GM12801 (cell line): ENCODE results near the gene PARD3B.

Experiments used
- TF ChIP-seq, protein P1 (sequence below): IDR thresholded peaks from one replicate; pipeline ENCODE4 v1.5.1; 2011; ENCODE audit warnings: control low read depth; ENCODE audit not compliant: insufficient read length; ENCODE audit errors: extremely low read depth

The PARD3B gene

GRCh38 chr2:205524656-205525055, 979.4 kb downstream of the PARD3B start:
- TF ChIP-seq, protein P1, sequence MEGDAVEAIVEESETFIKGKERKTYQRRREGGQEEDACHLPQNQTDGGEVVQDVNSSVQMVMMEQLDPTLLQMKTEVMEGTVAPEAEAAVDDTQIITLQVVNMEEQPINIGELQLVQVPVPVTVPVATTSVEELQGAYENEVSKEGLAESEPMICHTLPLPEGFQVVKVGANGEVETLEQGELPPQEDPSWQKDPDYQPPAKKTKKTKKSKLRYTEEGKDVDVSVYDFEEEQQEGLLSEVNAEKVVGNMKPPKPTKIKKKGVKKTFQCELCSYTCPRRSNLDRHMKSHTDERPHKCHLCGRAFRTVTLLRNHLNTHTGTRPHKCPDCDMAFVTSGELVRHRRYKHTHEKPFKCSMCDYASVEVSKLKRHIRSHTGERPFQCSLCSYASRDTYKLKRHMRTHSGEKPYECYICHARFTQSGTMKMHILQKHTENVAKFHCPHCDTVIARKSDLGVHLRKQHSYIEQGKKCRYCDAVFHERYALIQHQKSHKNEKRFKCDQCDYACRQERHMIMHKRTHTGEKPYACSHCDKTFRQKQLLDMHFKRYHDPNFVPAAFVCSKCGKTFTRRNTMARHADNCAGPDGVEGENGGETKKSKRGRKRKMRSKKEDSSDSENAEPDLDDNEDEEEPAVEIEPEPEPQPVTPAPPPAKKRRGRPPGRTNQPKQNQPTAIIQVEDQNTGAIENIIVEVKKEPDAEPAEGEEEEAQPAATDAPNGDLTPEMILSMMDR: no peak

GRCh38 chr2:205527801-205528200, 982.5 kb downstream of the PARD3B start:
- TF ChIP-seq, protein P1: no peak

DNA sequence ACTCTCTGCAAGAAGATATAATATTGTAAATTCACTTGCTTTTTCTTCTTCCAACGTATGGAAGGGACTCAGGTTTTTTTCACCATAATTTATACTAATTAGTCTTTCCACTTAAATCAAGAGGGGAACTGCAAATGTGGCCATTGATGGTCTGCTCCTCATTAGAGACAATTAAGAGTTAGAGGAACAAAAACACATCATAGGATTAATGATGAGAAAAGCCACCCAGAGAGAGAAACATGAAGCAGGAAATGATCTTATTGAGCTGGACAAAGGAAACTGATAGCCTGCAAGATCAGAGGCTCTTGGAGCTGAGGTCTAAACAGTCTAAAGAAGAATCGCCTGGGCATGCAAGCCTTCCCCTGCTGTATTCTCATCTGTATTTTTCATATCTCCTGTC, 985.8 kb downstream of the PARD3B start:
- TF ChIP-seq, protein P1: no peak

DNA sequence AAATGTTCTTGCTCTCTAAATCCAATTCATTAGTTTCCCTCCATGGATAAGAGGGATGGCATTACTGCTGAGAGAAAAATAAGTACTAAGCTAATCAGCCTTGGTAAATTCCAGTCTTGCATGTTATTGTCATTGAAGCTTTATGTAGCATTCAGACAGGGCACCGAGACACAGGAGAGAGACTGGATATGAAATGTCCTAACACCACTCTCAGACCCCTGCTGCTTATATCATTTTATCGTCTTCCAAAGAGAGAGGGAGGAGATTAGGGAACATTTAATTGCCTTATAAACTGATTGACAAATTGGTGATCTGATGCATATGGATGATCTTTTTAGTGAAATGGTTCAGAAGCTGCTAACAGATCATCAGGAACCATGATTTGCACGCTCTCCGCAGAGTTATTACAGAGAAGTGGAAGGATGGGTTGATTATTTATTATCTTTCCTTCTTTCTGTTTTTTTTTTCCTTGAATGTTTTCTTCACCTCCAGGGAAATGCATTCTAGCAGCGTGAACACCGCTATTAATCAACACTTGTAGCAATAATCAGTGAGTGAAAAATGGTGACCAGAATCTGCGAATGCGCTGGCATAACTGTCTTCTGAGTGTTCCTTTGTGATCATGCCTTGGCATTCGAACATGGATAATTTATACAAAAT, 986.3 kb downstream of the PARD3B start:
- TF ChIP-seq, protein P1: no peak

DNA sequence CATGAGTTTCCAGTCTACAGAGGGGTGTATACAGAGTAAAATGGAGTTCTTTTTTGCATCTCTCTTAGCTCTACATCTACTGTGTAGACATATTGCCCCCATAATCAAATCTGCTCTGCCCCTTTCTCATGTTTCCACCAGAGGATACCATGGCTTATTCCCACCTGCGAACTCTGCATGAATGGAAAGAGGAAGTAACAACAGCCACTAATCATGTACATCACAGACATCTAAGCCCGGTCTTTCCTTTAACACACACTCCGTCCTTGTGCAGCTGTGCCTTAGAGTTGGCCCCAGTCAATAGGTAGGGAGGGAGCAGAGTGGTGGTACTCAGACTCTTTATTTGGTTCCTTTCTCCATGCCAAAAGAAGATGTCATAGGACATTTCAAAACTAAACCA, 989.7 kb downstream of the PARD3B start:
- TF ChIP-seq, protein P1: no peak

- TF ChIP-seq, protein P1: no peak
These were observed 994.3 kb downstream of the PARD3B start for GRCh38 chr2:205539603-205540002.

GRCh38 chr2:205540036-205540435, 994.8 kb downstream of the PARD3B start:
- TF ChIP-seq, protein P1: no peak
